Renal pelvis (tissue), 4 donors: ENCODE results near the gene MYO5C. TPM values are rescaled to one million over a fixed set of nuclear protein-coding genes. Genes with fewer than 3 reads are reported as not detected.

Experiments
- DNase-seq: peaks from one replicate; pipeline ENCODE4 v3.0.0-alpha.2; 2013
- polyA plus RNA-seq, 3 donors: library from polyadenylated mRNA; unstranded; fragments of 120-200 nt; gene quantifications; one replicate each; pipeline ENCODE4 v1.2.1, GENCODE V29; 2013; ENCODE audit not compliant: insufficient read length in 3 of 3

MYO5C gene
- polyA plus RNA-seq, 3 donors = 18.9 to 31.9 (median 26.0) TPM

GRCh38 chr15:52217186-52217585 is 78.4 kb downstream of the MYO5C start:
- DNase-seq = no peak

- no peak for DNase-seq
Observed at GRCh38 chr15:52214553-52214952, 81.1 kb downstream of the MYO5C start.

- no peak for DNase-seq
Observed at GRCh38 chr15:52213206-52213605, 82.4 kb downstream of the MYO5C start.

GRCh38 chr15:52208306-52208946 is 87.2 kb downstream of the MYO5C start:
- peak; percentile 19 for DNase-seq

GRCh38 chr15:52207191-52207590 is 88.4 kb downstream of the MYO5C start:
- no peak for DNase-seq

GRCh38 chr15:52206446-52206845 is 89.2 kb downstream of the MYO5C start:
- no peak for DNase-seq

- DNase-seq = no peak
Observed at GRCh38 chr15:52204657-52205056, 90.9 kb downstream of the MYO5C start.

GRCh38 chr15:52200831-52201365 is 94.7 kb downstream of the MYO5C start:
- no peak for DNase-seq

GRCh38 chr15:52199271-52199670 is 96.3 kb downstream of the MYO5C start:
- no peak for DNase-seq

GRCh38 chr15:52196891-52197290 is 98.7 kb downstream of the MYO5C start:
- DNase-seq = no peak

GRCh38 chr15:52193791-52194190 is 101.8 kb downstream of the MYO5C start:
- no peak for DNase-seq

- DNase-seq = no peak
Observed at GRCh38 chr15:52193321-52193720, 102.3 kb downstream of the MYO5C start.

GRCh38 chr15:52191207-52191606 is 104.4 kb downstream of the MYO5C start, which contains the start of gene GNB5:
TSS of gene GNB5 (minus strand) at chr15:52191392. CDS start at chr15:52184676, 6,716 bp downstream.
- no peak for DNase-seq

GRCh38 chr15:52186651-52187486 is 108.7 kb downstream of the MYO5C start:
- DNase-seq = no peak

- DNase-seq = no peak
Observed at GRCh38 chr15:52185151-52185561, 110.4 kb downstream of the MYO5C start.

- DNase-seq = no peak
Observed at GRCh38 chr15:52184721-52185120, 110.9 kb downstream of the MYO5C start.

GRCh38 chr15:52183562-52184173 is 111.9 kb downstream of the MYO5C start:
- no peak for DNase-seq

- DNase-seq = no peak
Observed at GRCh38 chr15:52181938-52182780, 113.4 kb downstream of the MYO5C start.

- no peak for DNase-seq
Observed at GRCh38 chr15:52180851-52181450, 114.7 kb downstream of the MYO5C start.

GRCh38 chr15:52180196-52180835 is 115.3 kb downstream of the MYO5C start:
- no peak for DNase-seq
